Measurements from ENCODE around the gene ORM2. TPM values are rescaled to one million over a fixed set of nuclear protein-coding genes. Genes with fewer than 3 reads are reported as not detected.
A peak's percentile ranks its signal among the peaks of the same experiment; 100 is the strongest.

The ORM2 gene
- total and polyA plus RNA-seq, 10 donors: 0.13 to 0.93 (median 0.38) TPM; not detected in 6

GRCh38 chr9:114307899-114308267, 21.8 kb upstream of the ORM2 start:
- TF ChIP-seq POLR2A (IDR thresholded peaks at IDR 0.05) (no peak), CTCF (IDR thresholded peaks at IDR 0.05 in 8 of 11, conservative IDR thresholded peaks at IDR 0.05 in 3 of 11) (no peak), POLR2AphosphoS5 (IDR thresholded peaks at IDR 0.05) (no peak)
- Histone ChIP-seq H3K36me3 (no peaks in the 10 kb centered on the region), H3K27ac (no peak overlapping the region), H3K4me3 (no peak overlapping the region), H3K9me3 (no peaks in the 10 kb centered on the region), H3K27me3 (replicated peaks in 1 of 7) (peaks cover 0 to 5% (median 0%) of the 10 kb centered on the region in 7 donors), H3K4me1 (peaks cover 3 to 13% (median 10%) of the 10 kb centered on the region in 6 donors)
- intact Hi-C loops (cut with DNase I; ENCODE audit: low total_unique reads): no loop called here
- no peak for DNase-seq
- 85 to 94% (median 91%) methylated on average over 6 of the region's 6 CpGs for WGBS, 5 donors

- peak; percentile 58 for DNase-seq
- no peaks in the 10 kb centered on the region for H3K36me3 ChIP-seq
- peaks cover 0 to 5% (median 0%) of the 10 kb centered on the region in 7 donors for H3K27me3 ChIP-seq (replicated peaks in 1 of 7)
- H3K4me3 ChIP-seq: no peak overlapping the region
- TF ChIP-seq POLR2A (IDR thresholded peaks at IDR 0.05): no peak
- TF ChIP-seq POLR2AphosphoS5 (IDR thresholded peaks at IDR 0.05): no peak
- TF ChIP-seq CTCF (IDR thresholded peaks at IDR 0.05 in 8 of 11, conservative IDR thresholded peaks at IDR 0.05 in 3 of 11): no peak
- no peaks in the 10 kb centered on the region for H3K9me3 ChIP-seq
- H3K4me1 ChIP-seq: peaks cover 3 to 13% (median 10%) of the 10 kb centered on the region in 6 donors
- intact Hi-C loops (cut with DNase I; ENCODE audit: low total_unique reads): no loop called here
- WGBS, 5 donors: 85 to 95% (median 90%) methylated on average over 8 to 13 of the region's 13 CpGs
- no peak overlapping the region for H3K27ac ChIP-seq
Observed at GRCh38 chr9:114308361-114308950, 21.2 kb upstream of the ORM2 start.

GRCh38 chr9:114309096-114309495, 20.6 kb upstream of the ORM2 start:
- DNase-seq: peak; percentile 52
- peaks cover 3 to 13% (median 10%) of the 10 kb centered on the region in 6 donors for H3K4me1 ChIP-seq
- 89 to 94% (median 90%) methylated on average over 13 of the region's 13 CpGs for whole genome bisulfite sequencing, 5 donors
- H3K27ac ChIP-seq: no peak overlapping the region
- intact Hi-C loops (cut with DNase I; ENCODE audit: low total_unique reads): no loop called here
- H3K27me3 ChIP-seq (replicated peaks in 1 of 7): peaks cover 0 to 5% (median 0%) of the 10 kb centered on the region in 7 donors
- no peaks in the 10 kb centered on the region for H3K36me3 ChIP-seq
- TF ChIP-seq CTCF (IDR thresholded peaks at IDR 0.05 in 8 of 11, conservative IDR thresholded peaks at IDR 0.05 in 3 of 11) (no peak), POLR2A (IDR thresholded peaks at IDR 0.05) (no peak), POLR2AphosphoS5 (IDR thresholded peaks at IDR 0.05) (no peak)
- no peak overlapping the region for H3K4me3 ChIP-seq
- no peaks in the 10 kb centered on the region for H3K9me3 ChIP-seq

DNA sequence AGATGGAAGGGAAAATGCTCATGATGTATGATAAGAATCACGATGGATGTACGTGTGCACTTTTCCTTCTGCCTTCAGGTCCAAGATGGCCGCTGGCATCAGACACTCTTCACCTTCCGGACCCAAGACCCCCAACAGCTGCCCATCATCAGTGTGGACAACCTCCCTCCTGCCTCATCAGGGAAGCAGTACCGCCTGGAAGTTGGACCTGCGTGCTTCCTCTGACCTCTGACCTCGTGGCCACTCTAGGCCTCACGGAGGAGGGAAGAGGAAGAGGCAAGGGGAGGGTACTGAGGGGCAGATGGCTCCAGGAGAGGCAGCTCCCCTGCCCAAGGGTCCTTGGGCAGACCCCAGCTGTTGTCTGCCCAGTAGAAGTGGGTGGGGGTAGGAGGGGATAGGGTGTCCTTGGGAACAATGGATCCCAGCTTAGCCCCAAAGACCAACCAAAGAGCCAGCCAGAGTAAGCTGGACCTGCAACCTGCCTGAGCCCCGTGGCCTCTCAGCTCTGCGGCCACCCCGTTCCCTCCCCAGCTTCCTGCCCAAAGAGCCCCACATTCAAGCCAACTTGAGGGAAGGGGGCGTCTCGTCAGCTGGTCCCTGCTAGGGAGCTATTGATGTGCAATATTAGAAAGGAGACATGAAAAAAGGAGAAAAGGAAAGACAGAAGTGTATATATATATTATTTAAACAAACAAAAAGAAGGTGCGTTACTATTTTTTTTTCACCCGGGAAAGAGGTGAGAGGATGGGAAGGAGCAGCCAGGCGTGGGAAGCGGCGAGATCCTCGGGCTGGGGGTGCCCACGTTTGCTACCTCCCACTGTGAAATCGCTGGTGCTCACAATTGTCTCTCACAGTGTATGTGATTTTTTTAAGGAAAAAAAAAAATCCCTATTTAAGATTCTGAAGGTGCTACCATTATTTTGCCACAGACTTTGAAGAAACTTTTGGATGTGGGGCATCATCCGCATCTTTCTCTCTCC, 18.9 kb upstream of the ORM2 start:
- Histone ChIP-seq H3K27ac (no peak overlapping the region), H3K4me3 (no peak overlapping the region), H3K9me3 (peaks cover 0 to 3% (median 0%) of the 10 kb centered on the region in 8 donors), H3K4me1 (peaks cover 0 to 7% (median 2%) of the 10 kb centered on the region in 6 donors), H3K36me3 (no peaks in the 10 kb centered on the region), H3K27me3 (replicated peaks in 1 of 7) (peaks cover 0 to 5% (median 0%) of the 10 kb centered on the region in 7 donors)
- intact Hi-C loops (cut with DNase I; ENCODE audit: low total_unique reads): no loop called here
- WGBS, 5 donors: 83 to 88% (median 85%) methylated on average over 22 of the region's 22 CpGs
- no peak for TF ChIP-seq CTCF (IDR thresholded peaks at IDR 0.05 in 8 of 11, conservative IDR thresholded peaks at IDR 0.05 in 3 of 11)
- TF ChIP-seq POLR2AphosphoS5 (IDR thresholded peaks at IDR 0.05): no peak
- no peak for TF ChIP-seq POLR2A (IDR thresholded peaks at IDR 0.05)
- DNase-seq: peak; percentile 51
